Measurements from ENCODE around the gene OR52B4.

DNA sequence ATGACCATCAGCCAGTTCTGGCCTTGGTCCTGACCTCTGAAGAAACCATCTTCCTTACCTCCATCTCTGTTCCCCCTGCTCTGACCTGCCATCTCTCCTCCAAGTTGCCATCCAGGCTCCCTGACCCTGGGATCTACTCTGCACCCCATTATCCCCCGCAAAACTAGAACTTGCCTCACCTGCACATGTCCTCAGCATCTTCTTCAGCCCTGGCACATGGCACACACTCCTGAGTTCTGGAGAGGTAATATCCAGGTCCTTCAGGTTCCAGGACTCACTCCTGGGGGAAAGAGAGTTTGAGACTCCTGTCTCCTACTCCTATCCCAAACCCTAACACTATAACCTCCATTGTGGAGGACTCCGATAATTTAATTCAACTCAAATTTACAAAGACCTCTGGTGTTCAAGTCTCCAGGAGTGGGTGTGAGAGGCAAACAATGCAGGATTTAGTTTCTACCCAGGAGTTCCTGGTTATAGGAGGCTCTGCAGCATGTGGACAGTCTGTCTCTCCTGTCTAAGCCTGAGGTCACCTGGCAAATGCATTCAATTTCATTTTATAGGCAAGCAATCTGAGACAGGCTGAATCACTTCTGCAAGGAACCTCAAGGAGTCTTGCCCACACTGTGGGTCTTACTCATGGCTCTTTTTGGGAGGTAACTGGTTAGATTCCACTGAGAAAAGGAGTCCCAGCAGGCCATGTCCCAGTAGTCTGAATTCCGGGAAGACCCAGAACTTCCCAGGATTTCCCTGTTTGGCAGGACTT, 18.0 kb upstream of the OR52B4 start:
- no peak for TF ChIP-seq POLR2A (IDR thresholded peaks at IDR 0.05)
- TF ChIP-seq, protein P1, sequence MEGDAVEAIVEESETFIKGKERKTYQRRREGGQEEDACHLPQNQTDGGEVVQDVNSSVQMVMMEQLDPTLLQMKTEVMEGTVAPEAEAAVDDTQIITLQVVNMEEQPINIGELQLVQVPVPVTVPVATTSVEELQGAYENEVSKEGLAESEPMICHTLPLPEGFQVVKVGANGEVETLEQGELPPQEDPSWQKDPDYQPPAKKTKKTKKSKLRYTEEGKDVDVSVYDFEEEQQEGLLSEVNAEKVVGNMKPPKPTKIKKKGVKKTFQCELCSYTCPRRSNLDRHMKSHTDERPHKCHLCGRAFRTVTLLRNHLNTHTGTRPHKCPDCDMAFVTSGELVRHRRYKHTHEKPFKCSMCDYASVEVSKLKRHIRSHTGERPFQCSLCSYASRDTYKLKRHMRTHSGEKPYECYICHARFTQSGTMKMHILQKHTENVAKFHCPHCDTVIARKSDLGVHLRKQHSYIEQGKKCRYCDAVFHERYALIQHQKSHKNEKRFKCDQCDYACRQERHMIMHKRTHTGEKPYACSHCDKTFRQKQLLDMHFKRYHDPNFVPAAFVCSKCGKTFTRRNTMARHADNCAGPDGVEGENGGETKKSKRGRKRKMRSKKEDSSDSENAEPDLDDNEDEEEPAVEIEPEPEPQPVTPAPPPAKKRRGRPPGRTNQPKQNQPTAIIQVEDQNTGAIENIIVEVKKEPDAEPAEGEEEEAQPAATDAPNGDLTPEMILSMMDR (IDR thresholded peaks at IDR 0.05): no peak

Measured in ovary (tissue), 3 donors.